Measurements from ENCODE around the gene CARD9.
A peak's percentile ranks its signal among the peaks of the same experiment; 100 is the strongest.

Gene CARD9

DNA sequence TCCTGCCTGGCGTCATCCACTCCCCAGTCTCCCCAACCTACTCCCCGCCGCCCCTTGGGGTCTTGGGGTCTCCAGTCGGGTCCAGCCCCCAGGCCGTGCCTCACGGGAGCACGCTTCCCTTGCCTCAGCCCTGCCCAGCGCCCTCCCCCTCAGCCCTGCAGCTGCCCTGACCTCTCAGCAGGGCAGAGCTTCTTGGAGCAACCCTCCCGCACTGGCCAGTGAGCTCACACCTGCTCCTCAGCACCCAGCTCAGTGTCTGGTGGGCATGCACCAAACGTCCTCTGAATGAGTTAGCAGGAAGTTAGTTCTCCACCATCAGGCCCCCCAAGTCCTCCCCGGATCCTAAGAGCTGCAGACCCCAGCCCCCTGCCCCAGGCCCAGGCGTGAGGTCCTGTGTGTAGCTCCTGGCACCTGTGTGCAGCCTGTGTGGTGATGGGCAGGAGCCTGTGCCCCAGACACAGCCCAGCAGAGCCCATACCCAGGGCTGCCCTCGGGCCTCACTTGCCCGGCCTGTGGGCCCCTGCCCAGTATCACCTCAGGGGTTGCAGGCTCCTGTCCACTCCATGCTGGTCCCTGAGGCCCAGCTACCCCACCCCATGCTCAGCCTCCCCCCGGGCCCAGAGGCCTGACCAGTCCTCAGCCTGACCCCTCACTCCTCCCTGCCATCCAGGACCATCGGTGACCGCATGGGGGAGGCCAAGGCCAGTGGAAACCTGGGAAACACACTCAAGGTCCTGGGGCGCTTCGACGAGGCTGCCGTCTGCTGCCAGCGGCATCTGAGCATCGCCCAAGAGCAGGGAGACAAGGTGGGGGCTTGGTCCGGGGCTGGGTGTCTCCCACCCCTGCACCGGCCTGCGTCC is 37.9 kb downstream of the CARD9 start:
- no peak for DNase-seq (ENCODE audit: low read depth in 2 of 2)

DNA sequence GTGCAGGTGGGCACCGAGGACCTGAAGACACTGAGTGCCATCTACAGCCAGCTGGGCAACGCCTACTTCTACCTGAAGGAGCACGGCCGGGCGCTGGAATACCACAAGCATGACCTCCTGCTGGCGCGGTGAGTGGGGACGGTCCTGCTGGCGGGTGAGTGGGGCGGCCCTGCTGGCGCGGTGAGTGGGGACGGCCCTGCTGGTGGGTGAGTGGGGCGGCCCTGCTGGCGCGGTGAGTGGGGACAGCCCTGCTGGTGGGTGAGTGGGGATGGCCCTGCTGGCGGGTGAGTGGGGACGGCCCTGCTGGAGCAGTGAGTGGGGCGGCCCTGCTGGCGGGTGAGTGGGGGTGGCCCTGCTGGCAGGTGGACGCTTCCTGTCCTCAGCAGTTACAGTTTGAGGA is 38.9 kb downstream of the CARD9 start:
- no peak for DNase-seq (ENCODE audit: low read depth in 2 of 2)

DNA sequence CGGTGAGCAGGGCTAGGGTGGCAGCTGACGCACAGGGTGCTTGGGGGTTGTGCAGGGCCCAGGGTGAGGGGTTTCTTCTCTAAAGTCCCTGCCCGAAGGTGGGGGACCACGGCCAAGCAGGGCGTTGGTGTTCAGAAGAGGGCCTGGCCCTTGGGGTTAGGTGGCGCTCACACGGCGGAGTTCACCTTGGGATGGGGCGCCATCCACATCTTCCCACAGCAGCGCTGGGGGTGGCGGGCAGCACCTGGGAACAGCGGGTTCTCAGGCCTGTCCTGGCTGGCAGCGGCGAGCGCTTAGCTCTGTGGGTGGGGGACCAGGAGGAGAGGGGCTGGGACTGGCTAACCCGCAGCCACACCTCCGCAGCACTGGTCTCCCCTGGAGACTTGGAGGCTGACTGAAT is 40.0 kb downstream of the CARD9 start:
- no peak for DNase-seq (ENCODE audit: low read depth in 2 of 2)

DNA sequence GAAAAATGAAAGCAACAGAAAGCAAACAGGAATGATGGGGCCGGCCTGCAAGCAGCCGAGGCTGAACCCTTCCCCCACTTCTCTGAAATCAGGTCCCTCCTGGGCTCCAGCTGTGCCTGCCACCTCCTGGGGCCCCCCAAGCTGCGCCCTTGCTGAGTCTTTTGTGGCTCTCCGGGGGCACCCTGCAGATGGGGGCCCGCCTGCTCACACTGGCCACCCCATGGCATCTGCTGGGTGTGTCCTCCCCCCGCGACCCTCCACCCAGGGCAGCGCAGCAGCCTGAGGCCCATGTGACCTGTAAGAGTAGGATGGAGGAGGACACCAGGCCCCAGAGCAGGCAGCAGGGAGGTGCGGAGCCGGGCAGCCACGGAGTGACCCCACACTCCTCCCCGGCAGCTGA is 40.4 kb downstream of the CARD9 start:
- DNase-seq (ENCODE audit: low read depth in 2 of 2) = no peak

DNA sequence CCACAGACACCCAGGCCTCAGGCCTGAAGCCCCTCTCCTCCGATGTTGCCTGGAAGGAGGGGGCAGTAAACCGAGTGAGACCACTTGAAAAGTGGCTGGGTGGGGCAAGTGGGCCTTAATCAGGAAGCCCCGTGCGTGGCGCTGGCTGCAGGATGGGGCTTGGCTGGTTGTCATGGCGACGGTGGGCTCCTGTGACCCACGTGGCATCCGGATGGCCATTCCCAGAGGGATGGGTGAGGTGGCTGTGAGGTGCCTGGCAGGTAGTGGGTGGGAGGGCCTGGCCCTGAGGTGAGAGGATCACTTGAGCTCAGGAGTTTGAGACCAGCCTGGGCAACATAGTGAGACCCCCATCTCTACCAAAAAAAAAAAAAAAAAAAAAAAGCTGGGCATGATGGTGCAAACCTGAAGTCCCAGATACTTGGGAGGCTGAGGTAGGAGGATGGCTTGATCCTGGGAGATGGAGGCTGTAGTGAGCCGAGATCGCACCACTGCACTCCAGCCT is 40.9 kb downstream of the CARD9 start:
- no peak for DNase-seq (ENCODE audit: low read depth in 2 of 2)

DNA sequence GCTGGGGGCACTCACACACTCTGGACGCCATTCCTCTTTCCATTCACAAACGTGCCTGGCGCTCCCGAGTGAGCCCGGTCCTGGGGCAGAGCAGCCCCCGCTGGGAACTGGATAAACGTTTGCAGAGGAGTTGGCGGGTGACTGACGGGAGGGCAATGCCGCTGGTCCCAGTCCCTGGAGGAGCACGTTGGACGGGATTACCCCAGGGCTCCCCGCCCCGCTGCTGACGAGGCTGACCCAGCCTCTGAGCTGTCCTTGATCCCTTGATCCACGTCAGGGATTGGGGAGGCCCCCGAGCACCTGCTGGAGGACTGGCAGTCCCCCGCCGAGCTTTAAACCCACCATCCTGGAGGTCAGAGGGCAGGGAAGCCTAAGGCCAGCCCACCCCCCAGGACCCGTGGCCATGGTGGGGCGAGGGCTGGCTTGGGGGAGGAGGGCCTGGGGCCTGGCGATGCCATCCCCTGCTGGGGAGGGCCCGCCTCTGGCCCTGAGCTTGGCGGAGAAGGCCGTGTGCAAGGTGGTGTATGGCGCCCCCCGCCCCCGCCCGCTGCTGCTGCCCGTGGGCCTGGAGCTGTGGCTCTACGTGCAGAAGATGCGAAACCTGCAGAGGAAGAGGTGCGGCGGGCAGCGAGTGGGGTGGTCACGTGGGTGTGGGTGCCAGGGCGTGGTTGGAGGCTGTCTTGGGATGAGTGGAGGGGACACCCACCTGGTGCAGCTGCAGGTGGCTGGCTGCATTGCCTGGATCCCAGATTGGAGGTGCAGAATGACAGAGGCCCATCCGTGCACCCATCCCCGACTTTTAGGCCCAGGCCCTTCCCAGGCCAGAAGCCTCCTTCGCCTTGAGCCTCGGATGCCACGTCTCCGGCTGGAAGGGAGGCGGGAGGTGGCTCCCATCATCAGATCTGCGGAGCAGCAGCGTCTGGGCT is 41.6 kb downstream of the CARD9 start:
- DNase-seq (ENCODE audit: low read depth in 2 of 2) = no peak

DNA sequence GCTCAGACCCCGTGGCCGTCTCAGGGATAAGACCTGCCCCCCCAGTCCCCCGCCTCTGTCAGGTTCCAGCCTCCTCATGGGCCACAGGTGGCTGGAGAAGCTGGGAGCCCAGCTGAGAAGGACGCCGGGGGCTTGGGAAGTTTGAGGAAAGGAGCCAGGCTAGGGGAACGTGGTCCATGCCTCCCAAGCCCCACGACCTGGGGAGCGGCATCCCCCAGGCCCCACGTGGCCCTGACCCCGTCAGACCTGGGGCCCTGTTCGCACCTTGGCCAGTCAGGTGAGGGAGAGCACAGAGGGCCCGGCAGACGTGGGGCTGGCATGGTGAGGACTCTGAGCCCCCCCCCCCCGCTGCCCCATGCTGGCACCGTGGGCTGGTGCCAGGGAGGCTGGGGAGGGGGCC is 42.4 kb downstream of the CARD9 start:
- no peak for DNase-seq (ENCODE audit: low read depth in 2 of 2)

DNA sequence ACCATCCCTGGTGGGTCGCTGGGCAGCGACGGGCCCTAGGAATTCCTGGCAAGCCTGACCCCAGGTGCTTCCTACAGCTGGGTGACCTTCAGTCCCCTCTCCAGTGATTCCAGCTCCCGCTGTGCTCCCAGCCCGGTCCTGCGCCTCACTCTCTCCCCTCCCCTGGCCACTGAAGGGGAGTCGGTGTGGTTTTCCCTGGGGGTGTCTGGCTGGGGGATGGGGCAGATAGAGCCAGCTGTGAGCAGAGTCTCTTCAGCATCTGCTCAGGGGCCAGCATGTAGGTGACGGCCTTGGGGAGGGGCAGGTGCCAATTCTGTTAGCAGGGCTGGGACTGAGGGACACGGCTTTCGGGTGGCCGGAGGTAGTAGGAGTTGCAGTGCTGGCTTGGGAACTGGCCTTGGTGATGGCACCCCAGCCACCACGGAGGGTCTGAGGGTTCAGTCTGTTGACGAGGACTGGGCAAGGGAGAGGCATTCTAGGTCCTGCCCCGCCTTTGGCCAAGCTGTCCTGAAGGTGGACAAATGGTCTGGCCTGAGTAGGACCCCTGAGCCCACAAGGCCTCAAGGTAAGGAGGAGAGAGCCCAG is 43.0 kb downstream of the CARD9 start:
- no peak for DNase-seq (ENCODE audit: low read depth in 2 of 2)

DNA sequence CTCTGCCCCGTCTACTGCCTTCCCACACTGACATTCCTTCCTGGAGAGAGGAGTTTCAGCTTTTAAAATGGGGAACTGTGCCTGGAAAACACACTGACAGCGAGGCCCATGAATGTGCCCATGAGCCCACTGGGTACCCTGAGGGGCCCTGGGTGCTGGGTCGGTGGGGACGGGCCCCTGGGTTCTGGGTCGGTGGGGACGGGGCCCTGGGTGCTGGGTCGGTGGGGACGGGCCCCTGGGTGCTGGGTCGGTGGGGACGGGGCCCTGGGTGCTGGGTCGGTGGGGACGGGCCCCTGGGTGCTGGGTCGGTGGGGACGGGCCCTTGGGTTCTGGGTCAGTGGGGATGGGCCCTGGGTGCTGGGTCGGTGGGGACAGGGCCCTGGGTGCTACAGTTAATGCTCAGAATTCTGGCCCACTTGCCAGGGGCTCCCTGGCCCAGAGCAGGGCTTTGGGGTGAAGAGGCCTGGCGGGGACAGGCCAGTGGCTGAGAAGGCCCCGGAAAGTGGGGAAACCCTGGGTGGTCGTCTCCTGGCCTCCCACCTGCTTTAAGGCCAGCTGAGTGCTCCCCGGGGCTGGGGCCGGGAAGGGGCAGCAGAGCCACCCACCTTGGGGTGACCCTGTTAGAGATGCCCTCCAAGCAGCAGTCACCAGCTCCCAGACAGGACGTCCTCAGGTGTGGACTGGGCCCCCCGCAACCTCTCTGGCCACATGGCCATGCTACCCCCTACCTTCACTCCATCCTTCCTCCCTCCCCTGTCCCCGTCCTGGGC is 43.6 kb downstream of the CARD9 start:
- no peak for DNase-seq (ENCODE audit: low read depth in 2 of 2)

DNA sequence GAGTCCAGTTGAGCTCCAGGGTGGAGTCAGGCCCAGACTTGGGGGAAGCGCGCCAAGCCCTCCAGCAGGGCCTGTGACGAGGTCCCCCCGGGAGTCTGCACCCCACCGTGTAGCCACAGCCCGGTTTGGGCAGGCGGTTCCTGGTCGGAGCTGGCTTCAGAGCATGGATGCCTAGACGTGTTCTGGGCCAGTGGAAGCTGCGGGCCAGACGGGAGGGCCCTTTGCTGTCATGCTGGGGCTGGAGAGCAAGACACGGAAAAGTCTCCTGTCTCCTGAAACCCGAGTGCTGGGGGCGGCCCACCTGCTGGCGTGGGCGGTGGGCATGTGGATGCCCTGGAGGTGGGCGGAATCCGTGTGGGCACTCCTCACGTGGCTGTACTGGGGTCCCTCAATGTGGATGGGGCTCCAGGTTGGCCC is 44.2 kb downstream of the CARD9 start:
- DNase-seq (ENCODE audit: low read depth in 2 of 2) = no peak

DNA sequence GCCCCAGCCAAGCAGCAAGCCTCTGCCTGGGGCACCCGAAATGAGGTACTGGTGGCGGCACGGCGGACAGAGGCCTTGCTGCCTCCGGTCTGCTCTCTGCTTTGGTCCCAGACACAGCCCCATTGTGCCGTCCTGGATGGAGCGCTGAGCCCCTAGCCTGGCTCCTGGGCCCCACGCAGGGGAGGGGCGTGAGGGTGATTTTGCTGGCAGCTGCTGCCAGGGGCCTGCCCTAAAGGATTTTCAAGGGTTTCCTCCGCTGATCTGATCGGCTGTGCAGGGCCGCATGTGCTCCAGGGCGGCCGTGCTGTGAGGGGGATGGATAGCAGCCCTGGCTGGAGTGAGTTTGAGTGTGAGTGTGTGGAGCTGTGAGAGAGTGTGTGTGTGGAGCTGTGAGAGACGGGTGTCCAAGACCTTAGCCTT is 44.8 kb downstream of the CARD9 start:
- DNase-seq (ENCODE audit: low read depth in 2 of 2) = no peak

DNA sequence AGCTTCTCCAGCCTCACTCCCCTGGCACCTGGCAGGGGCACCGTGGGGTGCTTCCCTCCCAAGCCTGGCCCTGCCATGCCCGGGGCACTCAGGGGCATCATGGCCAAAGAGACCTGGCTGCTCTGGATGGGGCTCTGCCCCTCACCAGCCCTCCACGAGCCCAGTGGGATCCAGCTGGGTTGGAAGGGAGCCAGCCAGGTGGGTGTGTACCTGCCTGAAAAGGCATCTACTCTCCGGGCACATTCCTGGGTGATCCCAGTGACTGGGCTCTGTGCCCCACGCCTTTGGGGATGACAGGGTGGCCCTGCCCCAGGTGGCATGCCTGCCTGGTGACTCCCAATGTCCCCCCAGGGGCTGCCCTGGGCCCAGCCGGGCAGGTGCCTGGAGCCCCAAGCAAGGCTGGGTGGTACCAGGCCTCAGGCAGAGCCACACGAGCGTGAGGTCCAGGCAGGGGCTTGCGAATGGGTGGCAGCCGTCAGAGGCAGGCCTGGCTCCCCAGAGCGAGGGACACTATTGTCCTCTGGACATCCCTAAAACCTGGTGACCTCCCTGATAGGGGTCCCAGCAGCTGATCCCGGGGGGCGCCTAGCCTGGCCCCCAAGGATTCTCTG is 45.4 kb downstream of the CARD9 start:
- DNase-seq (ENCODE audit: low read depth in 2 of 2) = no peak

DNA sequence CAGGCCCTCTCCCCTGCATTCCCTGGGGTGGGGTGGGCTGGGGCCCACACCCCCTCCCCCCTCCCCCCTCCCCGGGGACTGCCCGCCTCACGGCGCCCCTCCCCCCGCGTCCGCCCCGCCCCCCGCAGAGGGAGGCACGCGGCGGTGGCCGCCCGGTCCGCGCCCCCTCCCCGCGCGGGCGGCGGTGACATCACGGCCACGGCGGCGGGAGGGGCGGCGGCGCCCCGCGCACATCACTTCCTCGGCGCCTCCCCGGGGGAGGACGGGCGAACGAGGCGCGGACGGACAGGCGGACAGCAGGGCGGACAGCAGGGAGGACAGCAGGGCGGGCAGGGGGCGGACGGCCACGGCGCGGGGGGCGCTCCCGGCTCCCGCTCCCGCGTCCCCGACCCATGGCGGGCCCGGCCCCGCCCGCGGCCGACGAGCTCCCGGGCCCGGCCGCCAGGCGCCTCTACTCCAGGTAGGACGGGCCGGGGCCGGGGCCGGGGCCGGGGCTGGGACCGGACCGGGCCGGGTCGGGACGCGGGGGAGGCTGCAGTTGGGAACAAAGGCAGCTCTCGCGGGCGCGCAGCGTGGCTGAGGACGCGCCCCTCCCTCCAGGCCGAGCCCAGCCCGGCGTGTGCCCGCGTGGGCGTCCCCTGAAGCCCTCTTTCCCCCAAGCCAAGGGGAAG is 46.0 kb downstream of the CARD9 start, which contains the start of gene GPSM1:
GPSM1 (plus strand) TSS at position 236 of the 671 bp plus-strand sequence; CDS start at position 393, 157 bp downstream.
- DNase-seq (ENCODE audit: low read depth in 2 of 2) = peak in 1 of 2 experiments; percentile 28

DNA sequence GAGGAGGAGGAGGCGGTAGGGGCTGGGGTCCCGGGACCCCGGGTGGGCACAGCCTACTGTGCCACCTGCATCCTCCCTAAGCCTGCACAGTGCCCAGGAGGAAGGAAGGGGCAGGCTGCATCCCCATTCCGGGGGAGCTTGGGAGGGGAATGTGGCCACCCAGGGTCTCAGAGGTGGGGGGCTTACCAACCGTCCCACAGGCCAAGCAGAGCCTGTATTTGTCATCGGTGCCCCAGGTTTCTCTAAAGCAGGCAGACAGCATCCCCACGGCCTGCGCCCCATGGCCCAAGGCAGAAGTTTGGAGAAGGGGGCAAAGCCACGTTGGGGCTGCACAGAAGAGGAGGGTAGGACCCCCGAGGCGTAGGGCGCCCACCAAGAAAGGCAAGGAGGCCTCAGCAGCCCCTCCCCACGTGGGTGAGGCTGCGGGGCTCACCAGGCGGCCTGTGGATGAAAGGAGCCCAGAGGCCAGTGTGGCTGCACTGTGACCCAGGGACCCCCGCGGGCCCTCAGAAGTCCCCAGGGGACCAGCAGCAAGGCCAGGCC is 46.6 kb downstream of the CARD9 start:
- no peak for DNase-seq (ENCODE audit: low read depth in 2 of 2)

DNA sequence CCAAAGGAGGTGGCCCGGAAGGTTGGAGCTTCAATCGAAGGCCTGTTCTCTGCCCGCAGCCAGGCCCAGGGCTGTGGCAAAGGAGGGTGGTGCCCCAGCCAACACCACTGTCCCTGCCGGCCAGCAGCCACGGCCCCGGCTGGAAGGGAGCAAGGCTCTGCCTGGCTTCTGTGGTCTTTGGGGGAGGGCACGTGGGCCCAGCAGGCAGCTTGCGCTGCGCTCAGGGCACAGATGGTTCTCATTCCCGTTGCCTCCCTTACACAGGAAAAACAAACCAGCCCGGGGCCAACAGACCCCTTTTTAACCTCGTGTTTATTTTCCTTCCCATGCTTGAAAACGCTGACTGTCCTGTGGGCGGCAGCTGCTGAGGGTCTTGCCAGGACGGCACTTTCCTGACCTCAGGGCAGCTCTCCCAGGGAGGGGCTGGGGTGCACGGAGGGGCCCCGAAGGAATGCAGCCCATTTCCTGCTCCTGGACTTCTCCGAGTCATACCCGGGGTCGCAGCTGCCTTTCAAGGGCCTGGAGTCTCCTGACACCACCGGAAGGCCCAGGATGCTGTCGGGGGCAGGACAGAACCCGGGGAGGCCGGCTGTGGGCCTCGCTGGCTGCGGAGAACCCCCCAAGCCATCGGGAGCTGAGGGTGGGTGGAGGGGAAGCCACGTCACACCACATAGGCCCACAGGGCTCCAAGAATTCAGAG is 47.3 kb downstream of the CARD9 start:
- no peak for DNase-seq (ENCODE audit: low read depth in 2 of 2)

DNA sequence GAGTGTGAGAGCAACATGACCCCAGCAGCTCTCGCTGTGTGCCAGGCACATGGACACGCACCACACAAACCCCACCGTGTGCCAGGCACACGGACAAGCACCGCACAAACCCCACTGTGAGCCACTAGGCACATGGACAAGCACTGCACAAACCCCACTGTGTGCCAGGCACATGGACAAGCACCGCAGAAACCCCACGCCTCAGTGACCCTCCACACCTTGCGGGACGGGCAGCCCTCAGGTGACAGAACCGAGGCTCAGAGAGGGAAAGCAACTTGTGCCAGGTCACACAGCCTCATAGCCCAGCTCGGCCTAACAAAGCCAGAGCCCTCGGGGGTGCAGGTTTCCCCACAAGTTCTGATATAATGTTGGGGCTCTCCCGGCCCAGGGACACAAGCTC is 48.1 kb downstream of the CARD9 start:
- DNase-seq (ENCODE audit: low read depth in 2 of 2) = no peak

DNA sequence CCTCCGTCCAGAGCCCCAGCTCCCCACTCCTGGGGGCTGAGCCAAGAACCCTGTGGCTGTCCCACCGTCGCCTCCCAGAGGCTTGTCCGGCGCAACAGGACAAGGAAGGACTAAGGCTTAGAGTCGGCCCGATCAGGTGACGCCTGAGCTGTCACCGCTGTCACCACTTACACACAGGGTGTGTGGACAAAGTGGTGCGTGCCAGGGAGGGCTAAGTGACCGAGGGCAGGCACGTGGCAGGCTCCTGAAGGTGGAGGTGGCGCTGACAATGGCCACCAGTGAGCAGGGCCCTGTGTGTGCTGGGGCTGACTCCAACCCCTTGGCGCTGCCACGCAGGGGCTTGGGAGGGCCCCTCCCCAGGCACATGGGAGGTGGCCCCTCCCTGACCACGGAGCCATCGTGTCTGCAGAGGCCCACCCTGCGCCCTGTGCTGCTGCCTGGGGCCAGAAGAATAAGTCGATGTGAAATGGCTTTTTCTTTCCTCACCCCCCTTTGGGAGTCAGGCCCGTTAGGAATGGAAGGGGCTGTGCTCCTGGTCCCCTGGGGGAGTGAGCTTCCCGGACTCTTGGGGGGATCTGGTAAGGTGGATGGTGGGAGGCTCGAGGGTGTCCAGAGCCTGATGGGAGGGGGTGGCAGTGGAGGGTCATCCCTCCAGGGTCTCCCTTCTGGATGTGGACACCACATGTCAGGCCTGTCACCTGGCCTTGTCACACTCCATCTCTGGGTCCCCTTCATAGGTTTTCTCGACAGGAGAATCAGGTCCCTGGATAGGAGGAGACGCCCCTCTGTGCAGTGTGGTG is 48.8 kb downstream of the CARD9 start:
- DNase-seq (ENCODE audit: low read depth in 2 of 2) = no peak

DNA sequence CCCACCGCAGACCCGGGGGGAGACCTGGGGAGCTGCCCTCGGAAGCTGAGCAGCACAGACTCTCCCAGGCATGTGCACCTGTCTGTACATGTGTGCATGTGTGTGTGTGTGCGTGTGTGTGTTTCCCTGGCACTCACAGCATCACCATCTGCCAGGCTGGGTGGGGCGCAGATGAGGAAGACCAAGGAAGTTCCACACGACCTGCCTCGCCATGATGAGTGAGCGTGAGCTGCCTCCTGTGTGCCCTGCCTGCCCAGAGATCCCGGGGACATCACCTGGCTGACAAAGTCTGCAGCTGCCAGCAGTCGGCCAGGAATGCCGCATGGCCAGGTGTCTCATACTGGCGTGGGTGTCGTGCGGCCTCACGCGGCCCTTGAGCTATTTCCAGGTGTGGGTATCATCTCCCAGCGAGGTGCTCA is 50.1 kb downstream of the CARD9 start:
- no peak for DNase-seq (ENCODE audit: low read depth in 2 of 2)
